Measurements from ENCODE around the gene PCDH9.

DNA sequence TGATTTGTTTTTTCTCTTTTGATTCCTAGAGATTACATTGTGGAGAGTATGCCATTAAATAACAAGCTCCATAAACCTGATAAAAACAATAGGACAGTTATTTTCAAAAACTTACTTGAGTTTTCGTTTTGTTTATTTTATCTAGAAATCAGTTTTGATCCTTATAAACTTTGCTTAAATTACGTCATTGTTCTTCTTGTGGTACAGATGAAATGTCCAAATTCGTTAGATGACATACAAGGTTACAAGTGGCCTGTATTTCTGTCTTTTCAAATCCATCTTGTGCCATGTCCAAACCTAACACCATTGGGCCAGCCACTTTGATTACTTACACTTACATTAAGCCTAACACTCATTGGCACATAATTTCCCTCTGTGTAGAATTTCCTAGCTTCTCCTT is 372.0 kb downstream of the PCDH9 start:
- TF ChIP-seq, protein P1, sequence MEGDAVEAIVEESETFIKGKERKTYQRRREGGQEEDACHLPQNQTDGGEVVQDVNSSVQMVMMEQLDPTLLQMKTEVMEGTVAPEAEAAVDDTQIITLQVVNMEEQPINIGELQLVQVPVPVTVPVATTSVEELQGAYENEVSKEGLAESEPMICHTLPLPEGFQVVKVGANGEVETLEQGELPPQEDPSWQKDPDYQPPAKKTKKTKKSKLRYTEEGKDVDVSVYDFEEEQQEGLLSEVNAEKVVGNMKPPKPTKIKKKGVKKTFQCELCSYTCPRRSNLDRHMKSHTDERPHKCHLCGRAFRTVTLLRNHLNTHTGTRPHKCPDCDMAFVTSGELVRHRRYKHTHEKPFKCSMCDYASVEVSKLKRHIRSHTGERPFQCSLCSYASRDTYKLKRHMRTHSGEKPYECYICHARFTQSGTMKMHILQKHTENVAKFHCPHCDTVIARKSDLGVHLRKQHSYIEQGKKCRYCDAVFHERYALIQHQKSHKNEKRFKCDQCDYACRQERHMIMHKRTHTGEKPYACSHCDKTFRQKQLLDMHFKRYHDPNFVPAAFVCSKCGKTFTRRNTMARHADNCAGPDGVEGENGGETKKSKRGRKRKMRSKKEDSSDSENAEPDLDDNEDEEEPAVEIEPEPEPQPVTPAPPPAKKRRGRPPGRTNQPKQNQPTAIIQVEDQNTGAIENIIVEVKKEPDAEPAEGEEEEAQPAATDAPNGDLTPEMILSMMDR (IDR thresholded peaks at IDR 0.05) = no peak
- no peak for TF ChIP-seq POLR2A (IDR thresholded peaks at IDR 0.05)

Measured in Peyer's patch (tissue), 4 donors.